NAMALWA (cell line): ENCODE measurements around the gene TXNRD3.
"Not testable (repeated sequence)": the region's sequence is repeated elsewhere in the genome, so short reads cannot be mapped to it uniquely, and the experiment has no call there.

ENCODE experiments used
- DNase-seq: peaks from one replicate; pipeline ENCODE4 v3.0.0-alpha.2; 2015; ENCODE audit warnings: low spot score

TXNRD3 gene

DNA sequence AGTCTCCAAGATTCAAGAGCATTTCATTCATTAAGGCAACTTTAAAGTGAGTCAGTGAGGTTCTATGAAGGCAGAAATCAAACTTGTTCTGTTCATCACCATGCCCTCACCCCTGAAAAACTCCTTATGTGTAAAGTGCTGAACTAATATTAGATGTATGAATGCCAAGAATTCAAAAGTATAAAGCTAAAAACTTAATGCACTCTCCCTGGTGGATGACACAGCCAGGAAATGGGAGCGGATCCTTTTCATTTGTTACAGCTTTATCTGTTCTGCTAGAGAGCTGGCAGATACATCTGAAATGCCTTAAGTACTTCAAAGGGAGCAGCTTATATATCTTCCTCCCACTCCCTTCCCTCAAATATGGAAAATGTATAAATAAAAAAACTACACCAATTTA lies 8.2 kb downstream of the TXNRD3 start:
- DNase-seq: no peak

DNA sequence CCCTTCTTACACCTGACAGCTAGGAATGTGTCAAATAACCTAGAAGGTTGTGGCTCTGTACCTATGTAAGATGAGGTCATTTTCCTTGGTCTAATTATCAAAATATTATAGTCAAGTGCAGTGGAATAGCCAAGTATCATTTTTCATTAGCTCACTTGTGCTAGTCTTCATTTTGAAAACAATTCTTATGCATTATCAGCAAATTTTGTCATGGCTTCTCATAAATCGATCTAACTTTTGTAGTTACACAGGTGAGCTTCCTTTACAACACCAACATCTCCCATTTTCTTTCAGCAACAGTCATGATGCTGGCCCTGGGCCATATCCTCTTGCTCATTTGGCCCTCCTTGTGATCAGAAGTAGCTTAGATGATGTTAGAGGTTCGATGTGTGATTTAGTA lies 10.3 kb downstream of the TXNRD3 start:
- DNase-seq: no peak

DNA sequence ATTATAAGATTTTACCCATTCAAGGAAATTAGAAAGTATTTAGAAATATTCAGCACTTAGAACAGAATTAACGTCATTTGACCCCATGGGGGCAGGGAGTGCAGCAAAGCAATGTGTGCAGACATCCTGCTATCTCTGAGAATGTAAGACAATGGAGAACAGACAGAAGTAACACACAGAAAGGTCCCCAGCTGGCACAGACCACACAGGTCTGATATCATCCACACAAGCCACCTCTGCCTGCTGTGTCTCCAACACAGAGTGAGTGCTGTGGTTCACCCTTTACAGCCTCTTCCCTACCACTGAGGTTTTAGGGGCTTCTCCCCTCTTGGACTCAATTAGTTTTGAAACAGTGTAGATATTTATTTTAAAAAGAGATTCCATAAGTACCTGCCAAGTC lies 16.1 kb downstream of the TXNRD3 start:
- DNase-seq: no peak

DNA sequence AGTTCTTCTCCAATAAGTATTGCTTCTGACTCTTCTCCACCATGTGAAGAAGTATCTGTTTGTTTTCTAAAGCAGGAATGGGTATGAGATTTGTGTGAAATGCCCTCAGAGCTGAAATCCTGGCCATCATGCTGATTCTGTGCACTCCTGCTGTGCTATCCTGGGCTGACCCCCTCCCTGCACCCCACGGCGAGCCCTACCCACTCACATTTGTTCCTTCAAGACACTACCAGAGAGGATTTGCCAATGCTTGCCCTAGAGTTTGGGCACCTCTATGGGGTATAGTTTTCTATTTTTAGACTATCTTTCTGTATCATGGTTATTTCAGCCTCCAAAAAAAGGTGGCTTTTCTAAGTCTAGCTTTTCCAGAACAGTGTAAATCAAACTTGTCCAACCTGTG lies 18.5 kb downstream of the TXNRD3 start:
- DNase-seq: no peak

DNA sequence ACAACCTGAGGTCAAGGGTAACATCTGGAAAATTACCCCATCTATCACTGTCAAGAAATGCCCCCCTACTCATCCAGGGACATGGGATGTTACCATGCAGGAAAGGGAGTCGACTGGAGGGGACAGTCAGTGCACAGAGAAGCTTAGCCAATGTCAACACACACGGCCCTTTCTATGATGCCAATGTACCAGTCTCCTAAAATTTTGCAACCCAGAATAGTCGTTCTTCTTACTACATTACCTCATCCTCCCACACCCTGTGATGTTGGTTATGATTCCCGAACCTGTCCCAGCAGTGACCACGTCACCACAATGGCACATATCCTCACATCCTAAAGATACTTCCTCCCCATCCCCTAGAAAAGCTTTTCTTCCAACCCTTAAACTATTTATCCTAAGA lies 20.1 kb downstream of the TXNRD3 start:
- no peak for DNase-seq

DNA sequence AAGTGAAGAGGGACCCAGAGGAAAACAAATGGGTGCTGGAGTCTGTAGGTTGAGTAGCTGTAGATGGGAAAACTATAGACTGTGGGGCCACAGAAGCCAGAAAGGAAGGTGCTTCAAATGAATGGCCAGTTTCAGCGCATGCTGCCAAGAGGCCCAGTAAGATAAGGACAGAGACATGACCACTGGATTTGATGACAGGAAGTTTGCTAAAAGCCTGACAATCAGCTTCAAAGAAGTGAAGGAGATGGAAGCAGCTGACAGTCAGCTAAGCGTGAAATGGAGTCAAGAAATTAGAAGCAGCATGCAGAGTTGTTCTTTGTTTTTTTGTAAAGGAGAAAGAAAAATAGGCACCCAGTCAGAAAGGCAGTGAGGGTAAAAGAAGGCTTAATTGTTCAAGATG lies 24.9 kb downstream of the TXNRD3 start:
- no peak for DNase-seq

DNA sequence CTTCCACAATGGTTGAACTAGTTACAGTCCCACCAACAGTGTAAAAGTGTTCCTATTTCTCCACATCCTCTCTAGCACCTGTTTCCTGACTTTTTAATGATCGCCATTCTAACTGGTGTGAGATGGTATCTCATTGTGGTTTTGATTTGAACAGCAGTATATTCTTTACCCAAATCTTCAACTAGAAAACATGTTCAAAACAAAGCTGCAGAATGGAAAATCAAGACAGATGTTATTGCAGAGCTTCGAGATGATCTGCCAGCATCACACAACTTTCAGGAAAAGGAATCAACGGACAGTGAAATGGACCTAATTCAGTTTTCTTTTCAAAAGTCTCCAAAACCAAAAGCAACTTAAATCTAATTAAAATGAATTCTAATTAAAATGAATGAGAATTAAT lies 29.2 kb downstream of the TXNRD3 start:
- DNase-seq: not testable (repeated sequence)

DNA sequence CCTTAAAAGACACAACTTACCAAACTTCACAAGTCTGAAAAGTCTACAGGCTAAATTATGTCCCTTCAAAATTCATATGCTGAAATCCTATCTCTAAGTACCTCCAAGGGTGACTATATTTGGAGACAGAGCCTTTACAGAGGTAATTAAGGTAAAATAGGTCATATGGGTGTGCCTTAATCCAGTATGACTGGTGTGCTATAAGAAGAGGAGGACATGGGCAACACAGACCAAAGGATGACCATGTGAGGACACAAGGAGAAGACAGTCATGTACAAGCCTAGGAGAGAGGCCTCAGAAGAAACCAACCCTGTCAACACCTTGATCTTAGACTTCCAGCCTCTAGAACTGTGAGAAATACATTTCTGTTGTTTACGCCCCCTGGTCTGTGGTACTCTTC lies 32.2 kb downstream of the TXNRD3 start:
- DNase-seq: no peak

DNA sequence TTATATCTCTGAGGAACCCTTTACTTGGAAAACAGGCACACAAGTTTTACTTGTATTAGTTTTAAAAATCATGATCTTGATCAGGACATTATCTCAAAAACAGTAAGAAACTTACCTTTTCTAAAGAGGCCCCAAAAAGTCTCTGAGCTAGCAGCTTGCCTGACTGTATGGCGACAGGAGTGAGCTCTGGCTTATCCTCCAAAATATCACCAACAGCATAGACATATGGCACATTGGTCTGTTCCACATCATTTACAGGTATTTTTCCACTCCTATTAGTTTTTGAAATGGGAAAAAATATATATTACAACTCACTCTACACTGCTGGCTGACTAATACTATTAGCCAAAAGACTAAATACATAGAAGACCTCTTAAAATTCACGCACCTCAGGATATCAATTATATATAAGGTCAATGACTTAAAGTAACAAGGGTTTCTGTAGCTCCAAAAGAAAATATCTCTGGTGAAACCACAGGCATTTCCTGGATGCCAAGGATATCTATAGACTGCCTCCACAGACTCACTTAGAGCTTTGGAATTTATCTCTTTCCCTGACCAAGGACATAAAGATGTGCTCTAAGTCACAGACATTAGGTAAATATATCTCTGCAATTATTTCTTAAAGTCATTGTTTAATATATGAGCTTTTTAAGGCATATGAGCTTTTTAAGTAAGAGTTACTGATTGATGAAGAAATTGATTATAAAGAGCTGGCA lies 33.1 kb downstream of the TXNRD3 start:
- DNase-seq: no peak

DNA sequence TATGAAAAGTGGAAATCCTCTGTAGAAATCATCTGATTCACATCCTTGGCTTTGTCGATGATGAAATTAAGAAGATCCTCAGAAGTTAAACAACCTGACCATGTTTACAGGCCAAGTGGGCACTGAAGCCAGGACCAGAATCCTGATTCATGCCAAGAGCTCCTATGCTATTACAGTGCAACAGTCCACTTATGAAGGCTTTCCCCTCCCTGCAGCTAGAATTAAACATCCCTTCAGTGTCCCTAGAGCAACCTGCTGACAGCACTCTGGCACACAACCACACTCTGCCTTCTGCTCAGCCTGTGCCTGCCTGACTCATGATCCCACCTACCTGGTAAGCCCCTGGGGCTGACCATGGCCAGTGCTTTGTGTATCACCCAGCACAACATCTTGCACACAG lies 33.8 kb downstream of the TXNRD3 start:
- DNase-seq: no peak

DNA sequence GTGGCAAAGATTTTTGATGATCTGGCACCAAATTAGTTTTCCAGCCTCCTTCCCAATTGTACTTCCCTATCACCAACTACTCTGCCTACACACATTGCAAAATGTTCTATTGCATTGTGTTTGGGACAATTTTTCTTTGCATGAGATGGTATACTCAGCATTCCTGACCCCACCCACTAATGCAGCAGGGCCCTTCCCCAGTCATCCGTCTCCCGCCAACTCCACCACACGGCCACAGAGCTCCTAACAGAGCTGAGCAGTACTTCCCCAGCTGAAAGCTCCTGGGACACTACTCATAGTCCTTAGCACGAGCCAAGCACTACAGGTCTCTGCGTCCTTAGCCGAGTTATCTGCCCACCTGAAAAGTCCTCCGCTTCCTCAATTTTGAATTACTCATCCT lies 34.2 kb downstream of the TXNRD3 start:
- DNase-seq: no peak

DNA sequence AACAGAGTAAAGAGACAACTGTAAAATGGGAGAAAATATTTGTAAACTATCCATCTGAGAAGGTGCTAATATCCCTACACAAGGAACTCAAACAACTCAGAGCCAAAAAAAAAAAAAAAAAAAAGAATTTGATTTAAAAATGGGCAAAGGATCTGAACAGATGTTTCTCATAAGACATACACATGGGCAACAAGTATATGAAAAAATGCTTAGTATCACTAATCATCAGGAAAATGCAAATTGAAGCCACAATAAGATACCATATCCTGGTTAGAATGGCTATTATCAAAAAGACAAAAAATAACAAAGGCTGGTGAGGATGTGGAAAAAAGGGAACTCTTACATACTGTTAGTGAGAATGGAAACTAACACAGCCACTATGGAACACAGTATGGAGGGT lies 36.2 kb downstream of the TXNRD3 start:
- DNase-seq: no peak

DNA sequence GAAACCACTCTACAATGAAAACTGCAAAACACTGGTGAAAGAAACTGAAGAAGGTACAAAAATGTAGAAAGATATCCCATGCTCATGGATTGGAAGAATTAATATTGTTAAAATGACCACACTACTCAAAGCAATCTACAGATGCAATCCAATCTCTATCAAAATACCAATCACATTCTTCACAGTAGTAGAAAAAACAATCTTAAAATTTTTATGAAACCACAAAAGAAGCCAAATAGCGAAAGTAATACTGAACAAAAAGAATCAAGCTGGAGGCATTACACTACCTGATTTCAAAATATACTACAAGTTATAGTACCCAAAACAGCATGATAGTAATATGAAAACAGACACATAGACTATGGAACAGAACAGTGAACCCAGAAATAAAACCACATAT lies 36.9 kb downstream of the TXNRD3 start:
- DNase-seq: no peak

DNA sequence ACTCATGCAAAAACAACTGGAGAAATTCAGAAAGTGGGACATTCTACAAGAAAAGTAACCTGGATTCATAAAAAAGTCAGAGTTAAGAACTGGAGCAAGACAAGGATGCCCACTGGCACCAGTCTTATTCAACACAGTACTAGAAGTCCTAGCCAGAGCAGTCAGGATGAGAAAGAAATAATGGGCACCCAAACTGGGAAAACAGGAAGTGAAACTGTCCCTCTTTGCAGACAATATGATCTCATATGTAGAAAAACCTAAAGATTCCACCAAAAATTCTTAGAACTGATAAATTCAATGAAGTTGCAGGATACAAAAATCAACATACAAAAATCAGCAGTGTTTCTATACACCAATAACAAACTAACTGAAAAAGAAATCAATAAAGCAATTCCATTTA lies 37.4 kb downstream of the TXNRD3 start:
- no peak for DNase-seq

DNA sequence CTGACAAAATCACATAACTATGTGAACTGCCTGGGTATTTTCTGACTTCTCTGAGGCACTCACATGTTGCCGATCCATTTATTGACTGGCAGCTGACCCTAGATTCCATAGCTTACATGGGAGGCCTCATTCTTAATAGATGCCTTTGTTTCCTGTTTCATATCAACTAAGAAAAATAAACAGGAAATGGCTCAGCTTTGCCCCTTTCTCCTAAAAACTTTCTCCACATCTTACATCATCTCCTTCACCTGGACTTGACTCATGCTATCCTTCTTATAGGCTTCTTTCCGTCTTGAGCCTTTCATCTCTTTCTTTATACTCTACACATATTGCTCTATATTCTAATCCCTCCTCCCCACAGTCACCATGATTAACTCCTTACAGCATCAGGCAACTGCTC lies 38.0 kb downstream of the TXNRD3 start:
- no peak for DNase-seq

DNA sequence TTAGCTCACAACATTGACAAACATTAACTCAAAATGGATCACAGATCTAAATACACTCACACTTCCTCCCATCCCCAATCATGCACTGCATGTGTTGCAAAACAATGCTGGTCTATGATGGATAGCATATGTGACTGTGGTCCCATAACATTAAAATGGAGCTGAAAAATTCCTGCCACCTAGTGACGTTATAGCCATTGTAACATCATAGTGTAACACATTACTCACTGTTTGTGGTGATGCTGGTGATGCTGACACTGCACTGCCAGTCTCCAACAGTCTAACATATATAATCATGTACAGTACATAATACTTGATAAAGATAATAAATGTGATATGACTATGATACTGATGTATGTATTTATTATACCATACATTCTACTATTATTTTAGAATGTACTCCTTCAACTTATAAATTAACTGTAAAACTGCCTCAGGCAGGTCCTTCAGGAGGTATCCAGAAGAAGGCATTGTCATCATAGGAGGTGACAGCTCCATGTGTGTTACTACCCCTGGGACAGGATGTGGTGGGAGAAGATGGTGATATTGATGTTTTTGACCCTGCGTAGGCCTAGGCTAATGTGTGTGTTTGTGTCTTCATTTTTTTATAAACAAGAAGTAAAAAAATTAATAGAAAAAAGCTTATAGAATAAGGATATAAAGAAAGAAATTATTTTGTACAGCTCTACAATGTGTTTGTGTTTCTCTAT lies 41.3 kb downstream of the TXNRD3 start:
- no peak for DNase-seq

DNA sequence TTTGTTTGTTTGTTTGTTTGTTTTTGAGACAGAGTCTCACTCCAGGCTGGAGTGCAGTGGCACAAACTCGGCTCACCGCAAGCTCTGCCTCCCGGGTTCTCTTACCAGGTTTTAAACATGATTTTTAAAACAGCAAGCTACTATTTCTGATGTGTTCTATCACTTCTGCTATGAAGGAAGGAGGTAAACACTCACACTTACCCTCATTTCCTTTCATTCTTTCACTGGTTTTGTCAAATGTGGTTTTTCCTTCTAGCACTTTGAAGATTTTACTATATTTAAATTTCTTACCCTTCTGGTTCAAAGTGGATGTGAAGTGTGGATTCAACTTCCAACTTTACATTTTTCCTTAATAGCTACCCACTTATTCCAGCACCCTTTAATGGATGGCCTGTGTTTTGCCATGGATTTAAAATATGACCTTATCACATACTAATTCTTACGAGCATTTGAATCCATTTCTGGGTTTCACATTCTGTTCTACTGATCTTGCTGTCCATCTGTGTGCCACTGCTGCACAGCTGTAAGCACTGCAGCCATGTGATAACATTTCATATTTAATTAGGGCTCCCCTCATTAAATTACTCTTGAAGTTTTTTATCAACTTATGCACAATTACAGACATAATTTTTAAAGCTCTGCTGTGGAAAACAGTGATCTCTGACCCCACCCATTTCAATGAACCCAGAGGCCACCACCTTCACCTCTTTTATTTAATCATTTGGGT lies 42.3 kb downstream of the TXNRD3 start:
- no peak for DNase-seq

DNA sequence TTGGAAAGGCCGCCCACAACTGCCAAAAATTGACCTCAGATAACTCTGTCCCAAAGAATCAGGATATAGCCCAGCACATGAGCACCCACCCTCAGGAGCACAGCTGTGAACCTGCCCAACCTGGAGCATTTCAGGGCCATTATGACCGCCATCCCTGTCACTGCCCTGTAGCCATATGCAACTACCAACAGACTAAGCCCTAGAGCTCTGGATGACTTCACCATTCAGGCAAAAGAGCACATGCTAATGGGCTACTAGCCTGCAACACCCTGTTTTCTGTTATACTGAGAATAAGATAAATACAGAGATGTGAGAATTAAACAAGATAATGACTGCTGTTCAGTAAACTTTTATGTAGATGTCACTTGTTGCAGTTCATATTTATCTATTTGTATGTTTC lies 45.0 kb downstream of the TXNRD3 start:
- no peak for DNase-seq

DNA sequence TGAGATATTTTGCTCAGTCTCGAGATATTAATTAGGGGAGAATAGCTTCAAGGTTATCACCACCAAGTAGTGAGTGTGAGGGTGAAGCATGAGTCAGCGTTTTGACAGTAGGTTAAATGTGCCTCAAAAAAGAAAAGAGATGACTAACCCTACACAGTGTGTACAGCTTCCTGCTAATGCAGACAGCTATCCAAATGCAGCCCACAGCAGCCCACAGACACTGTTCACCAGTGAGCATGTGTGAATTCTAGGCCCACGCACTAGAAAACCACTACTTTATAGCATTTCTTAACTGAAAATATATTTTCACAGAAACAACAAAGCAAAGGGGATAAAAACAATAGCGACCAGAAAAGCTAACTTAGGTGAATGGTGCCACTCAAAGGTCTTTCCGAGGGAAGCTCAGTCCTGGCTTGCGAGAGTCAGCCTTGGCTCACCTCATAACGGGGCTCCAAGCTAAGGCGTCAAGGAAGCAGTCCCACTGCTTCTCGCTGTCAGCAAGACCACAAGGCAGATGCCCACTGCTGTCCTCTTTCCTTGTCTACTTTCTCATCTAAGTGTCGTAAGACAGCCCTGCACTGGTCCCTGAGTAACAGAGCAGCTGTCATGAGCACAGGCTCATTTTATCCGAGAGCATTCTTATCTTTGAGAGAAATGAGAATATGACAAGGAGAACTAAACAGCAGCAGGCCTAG lies 47.6 kb downstream of the TXNRD3 start:
- DNase-seq: no peak

DNA sequence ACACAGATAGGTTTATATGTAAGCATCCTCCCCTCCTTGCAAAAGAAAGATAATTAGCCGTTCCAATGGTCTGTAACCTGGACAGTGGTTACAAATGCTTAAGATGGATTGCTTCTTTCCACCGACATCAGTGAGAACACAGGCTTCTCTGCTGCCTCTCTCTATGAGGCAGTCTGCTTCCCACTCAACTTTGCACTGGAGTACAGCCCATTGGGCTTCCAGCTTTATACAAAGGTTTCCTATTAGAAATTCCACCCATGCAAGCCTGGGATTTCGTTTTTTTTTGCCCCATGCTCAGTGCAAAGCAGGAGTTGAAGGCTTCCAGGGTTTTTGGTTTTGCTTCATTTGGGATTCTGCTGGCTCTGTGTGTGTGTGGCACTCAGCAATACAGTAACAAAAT lies 48.9 kb downstream of the TXNRD3 start:
- no peak for DNase-seq

DNA sequence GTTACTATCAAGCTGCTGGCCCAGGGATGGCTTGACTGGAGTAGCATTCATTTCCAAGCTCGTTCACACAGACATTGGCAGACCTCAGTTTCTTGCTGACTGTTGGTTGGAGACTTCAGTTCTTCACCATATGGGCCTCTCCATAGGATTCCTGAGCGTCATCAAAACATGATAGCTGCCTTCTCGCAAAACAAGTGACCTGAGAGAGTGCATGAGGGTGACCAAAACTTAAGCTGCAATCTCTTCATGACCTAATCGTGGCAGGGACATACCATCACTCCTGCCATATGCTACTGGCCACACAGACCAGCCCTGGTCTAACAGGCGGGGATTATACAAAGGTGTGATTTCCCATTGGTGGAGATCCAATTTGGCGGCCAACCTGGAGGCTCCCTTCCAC lies 50.2 kb downstream of the TXNRD3 start:
- no peak for DNase-seq

DNA sequence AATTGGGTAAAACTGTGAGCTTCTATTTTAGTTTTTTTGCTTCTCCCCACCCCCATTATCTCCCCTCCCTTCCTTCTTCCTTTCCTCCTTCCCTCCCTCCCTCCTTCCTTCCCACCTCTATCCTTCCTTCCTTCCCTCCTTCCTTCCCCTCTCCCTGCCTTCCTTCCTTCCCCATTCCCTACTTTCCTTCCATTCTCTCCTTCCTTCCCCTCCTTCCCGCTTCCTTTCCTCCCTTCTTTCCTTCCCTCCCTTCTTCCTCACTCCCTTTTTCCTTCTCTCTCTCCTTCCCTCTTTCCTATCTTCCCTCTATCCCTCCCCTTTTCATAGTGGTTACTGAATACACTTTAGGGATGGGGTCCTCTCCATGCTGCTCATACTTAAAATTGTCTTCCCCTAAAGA lies 55.8 kb downstream of the TXNRD3 start:
- no peak for DNase-seq

DNA sequence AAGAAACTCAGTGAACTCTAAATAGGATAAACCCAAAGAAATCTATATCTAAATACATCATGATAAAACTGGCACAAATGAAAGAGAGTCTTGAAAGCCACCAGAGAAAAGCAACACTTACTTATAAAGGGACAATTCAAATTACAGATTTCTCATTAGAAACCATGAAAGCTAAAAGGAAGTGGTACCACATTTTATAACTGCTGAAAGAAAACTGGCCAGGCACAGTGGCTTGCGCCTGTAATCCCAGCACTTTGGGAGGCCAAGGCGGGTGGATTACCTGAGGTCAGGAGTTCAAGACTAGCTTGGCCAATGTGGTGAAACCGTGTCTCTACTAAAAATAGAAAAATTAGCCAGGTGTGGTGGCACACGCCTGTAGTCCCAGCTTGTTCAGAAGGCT lies 59.4 kb downstream of the TXNRD3 start:
- not testable (repeated sequence) for DNase-seq
